Measurements from ENCODE around the gene OCLN.
"Not testable (repeated sequence)": the region's sequence is repeated elsewhere in the genome, so short reads cannot be mapped to it uniquely, and the experiment has no call there.

The OCLN gene

DNA sequence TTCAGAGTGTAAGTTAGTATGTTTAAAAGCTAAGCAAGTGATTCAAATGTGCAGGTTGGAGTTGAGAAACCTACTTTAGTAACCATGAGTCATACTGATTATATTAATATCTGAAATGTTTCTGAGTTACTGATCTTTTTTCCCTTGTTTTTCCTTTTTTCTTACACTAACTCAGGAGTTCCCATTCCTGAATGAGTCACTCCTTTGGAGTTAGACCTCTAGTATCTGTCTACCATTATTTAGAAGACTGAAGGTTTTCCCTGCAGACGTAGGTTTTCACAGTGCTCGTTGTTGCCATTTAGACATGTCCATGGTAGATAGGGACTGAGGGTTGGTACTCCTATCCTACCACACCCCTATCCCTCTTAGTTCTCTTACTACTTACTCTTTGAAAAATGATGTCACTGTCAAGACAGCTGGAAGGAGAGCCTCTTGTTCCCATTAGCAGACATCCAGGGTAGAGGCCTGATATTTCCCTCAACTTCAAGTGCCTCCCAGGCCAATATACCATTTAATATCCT lies 20.2 kb downstream of the OCLN start:
- Histone ChIP-seq H3K4me3 (ENCODE audit: low read length) (no peak overlapping the region), H3K36me3 (ENCODE audit: insufficient read depth, low read length) (peaks cover 53% of the 10 kb centered on the region), H3K27me3 (ENCODE audit: insufficient read depth, low read length) (no peaks in the 10 kb centered on the region), H3K9ac (ENCODE audit: low read depth, low read length) (no peak overlapping the region), H3K9me3 (ENCODE audit: insufficient read depth, low read depth, low read length) (peaks cover 12% of the 10 kb centered on the region), H3K4me1 (ENCODE audit: insufficient read depth, low read length) (no peaks in the 10 kb centered on the region), H3K27ac (ENCODE audit: low read depth, low read length) (no peak overlapping the region)
- WGBS: no CpG with 5 or more reads among the region's 2 CpGs

DNA sequence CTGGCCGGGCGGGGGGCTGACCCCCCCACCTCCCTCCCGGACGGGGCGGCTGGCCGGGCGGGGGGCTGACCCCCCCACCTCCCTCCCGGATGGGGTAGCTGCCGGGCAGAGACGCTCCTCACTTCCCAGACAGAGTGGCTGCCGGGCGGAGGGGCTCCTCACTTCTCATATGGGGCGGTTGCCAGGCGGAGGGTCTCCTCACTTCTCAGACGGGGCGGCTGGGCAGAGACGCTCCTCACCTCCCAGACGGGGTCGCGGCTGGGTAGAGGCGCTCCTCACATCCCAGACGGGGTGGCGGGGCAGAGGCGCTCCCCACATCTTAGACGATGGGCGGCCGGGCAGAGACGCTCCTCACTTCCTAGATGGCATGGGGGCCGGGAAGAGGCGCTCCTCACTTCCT lies 23.0 kb downstream of the OCLN start:
- H3K27me3 ChIP-seq (ENCODE audit: insufficient read depth, low read length); H3K9ac ChIP-seq (ENCODE audit: low read depth, low read length); H3K4me1 ChIP-seq (ENCODE audit: insufficient read depth, low read length); H3K27ac ChIP-seq (ENCODE audit: low read depth, low read length); H3K4me3 ChIP-seq (ENCODE audit: low read length): not testable (repeated sequence)
- Histone ChIP-seq H3K9me3 (ENCODE audit: insufficient read depth, low read depth, low read length) (peaks cover 12% of the 10 kb centered on the region), H3K36me3 (ENCODE audit: insufficient read depth, low read length) (peaks cover 47% of the 10 kb centered on the region)
- 96% methylated on average over 16 of the region's 30 CpGs for WGBS

DNA sequence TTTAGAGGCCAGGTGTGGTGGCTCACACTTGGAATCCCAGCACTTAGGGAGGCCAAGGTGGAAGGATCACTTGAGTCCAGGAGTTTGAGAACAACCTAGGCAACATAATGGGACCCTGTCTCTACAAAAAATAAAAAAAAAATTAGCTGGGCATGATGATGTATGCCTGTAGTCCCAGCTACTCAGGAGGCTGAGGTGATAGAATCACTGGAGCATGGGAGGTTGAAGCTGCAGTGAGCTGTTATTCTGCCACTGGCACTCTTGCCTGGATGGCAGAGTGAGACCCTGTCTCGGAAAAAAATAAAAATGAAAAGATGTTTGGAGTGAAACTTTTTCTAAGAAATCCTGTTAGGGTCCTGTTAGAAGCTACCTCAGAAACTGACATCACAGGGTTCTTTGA lies 24.2 kb downstream of the OCLN start:
- H3K27ac ChIP-seq (ENCODE audit: low read depth, low read length): no peak overlapping the region
- 92% methylated on average over 1 of the region's 1 CpG for WGBS
- no peak overlapping the region for H3K9ac ChIP-seq (ENCODE audit: low read depth, low read length)
- H3K4me1 ChIP-seq (ENCODE audit: insufficient read depth, low read length): no peaks in the 10 kb centered on the region
- no peak overlapping the region for H3K4me3 ChIP-seq (ENCODE audit: low read length)
- H3K9me3 ChIP-seq (ENCODE audit: insufficient read depth, low read depth, low read length): peaks cover 12% of the 10 kb centered on the region
- H3K36me3 ChIP-seq (ENCODE audit: insufficient read depth, low read length): peaks cover 55% of the 10 kb centered on the region
- no peaks in the 10 kb centered on the region for H3K27me3 ChIP-seq (ENCODE audit: insufficient read depth, low read length)

DNA sequence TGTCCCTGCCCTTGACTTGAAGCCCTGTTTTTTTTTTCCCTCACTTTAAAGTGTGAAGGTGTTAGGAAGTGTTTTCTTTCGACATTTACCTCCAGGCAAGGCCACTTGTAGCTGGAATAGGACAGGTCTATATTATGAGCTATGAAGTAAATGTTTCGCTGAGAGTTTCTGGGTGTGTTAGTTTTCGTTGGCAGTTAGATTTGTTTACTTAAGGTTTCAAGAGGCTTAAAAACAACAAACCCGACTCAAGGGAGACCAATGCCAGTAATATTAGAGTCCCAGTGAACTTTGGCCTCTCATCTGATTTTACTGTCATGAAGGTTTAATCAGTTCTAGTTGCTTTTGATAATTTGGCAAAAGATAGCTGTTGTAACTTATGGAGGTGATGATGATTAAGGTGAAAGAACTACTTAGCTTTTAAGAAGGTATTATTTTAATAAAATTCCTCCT lies 25.2 kb downstream of the OCLN start:
- Histone ChIP-seq H3K4me3 (ENCODE audit: low read length) (no peak overlapping the region), H3K36me3 (ENCODE audit: insufficient read depth, low read length) (peaks cover 57% of the 10 kb centered on the region), H3K9ac (ENCODE audit: low read depth, low read length) (no peak overlapping the region), H3K9me3 (ENCODE audit: insufficient read depth, low read depth, low read length) (peaks cover 12% of the 10 kb centered on the region), H3K27ac (ENCODE audit: low read depth, low read length) (no peak overlapping the region), H3K4me1 (ENCODE audit: insufficient read depth, low read length) (no peaks in the 10 kb centered on the region), H3K27me3 (ENCODE audit: insufficient read depth, low read length) (no peaks in the 10 kb centered on the region)
- whole genome bisulfite sequencing: 93% methylated on average over 4 of the region's 4 CpGs

DNA sequence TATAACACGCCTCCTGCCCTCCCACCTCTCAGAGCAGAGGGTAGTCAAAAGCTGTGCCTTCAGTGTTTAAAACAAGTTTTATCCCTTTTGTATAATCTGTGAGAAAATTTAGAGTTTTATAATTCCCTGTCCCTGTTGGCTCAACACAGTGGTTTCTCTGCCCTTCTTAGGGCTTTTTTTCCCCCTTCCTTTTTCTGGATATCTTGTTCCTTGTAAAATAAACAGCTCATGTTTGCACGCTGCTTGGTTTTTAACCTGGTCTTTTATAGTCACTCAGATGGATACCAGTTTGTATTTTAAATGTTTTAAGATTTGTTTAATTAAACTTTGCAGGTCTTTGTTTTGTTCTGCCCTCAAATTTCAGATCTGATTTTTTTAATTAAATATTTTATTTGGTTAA lies 26.7 kb downstream of the OCLN start:
- no peaks in the 10 kb centered on the region for H3K27me3 ChIP-seq (ENCODE audit: insufficient read depth, low read length)
- H3K9ac ChIP-seq (ENCODE audit: low read depth, low read length): no peak overlapping the region
- H3K9me3 ChIP-seq (ENCODE audit: insufficient read depth, low read depth, low read length): peaks cover 1% of the 10 kb centered on the region
- H3K4me3 ChIP-seq (ENCODE audit: low read length): no peak overlapping the region
- WGBS: 78% methylated on average over 2 of the region's 2 CpGs
- peaks cover 46% of the 10 kb centered on the region for H3K36me3 ChIP-seq (ENCODE audit: insufficient read depth, low read length)
- H3K4me1 ChIP-seq (ENCODE audit: insufficient read depth, low read length): no peaks in the 10 kb centered on the region
- H3K27ac ChIP-seq (ENCODE audit: low read depth, low read length): no peak overlapping the region

DNA sequence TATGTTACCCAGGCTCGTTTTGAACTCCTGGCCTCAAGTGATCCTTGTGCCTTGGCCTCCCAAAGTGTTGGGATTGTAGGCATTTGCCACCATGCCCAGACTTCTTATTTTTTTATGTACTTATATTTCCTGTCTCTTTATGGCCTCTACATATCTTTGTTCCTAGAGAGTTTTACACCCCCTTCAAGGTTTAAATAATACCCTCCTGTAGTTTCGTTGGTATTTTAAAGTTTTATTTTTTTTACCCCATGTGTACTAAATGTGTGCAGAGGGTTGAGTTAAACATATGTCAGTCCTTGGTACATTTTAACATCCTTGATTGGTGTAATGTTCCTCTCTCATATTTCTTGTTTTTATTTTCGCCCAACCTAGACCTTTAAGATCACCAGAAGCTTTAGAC lies 29.4 kb downstream of the OCLN start:
- H3K27me3 ChIP-seq (ENCODE audit: insufficient read depth, low read length): no peaks in the 10 kb centered on the region
- H3K36me3 ChIP-seq (ENCODE audit: insufficient read depth, low read length): peaks cover 50% of the 10 kb centered on the region
- 94% methylated on average over 2 of the region's 3 CpGs for WGBS
- no peak overlapping the region for H3K27ac ChIP-seq (ENCODE audit: low read depth, low read length)
- H3K9ac ChIP-seq (ENCODE audit: low read depth, low read length): no peak overlapping the region
- no peaks in the 10 kb centered on the region for H3K9me3 ChIP-seq (ENCODE audit: insufficient read depth, low read depth, low read length)
- H3K4me3 ChIP-seq (ENCODE audit: low read length): no peak overlapping the region
- no peaks in the 10 kb centered on the region for H3K4me1 ChIP-seq (ENCODE audit: insufficient read depth, low read length)

DNA sequence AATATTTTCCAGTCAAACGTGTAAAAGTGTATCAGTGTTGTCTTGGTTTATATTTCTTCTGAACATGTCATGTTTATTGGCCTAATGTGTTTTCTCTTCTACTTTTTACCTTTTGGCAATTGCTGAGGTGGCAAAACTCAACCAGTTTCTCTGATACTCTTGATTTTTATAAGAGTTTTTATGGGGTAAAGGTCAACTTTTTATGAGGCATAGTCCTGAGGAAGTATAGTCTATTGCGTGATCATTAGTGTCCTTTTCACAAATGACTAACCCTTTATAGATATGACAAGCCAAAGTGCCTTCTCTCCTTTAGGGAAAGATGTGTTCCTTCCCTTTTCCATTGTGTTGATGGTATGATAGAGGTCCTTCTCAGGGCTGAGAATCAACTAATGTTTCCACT lies 32.9 kb downstream of the OCLN start:
- no peak overlapping the region for H3K27ac ChIP-seq (ENCODE audit: low read depth, low read length)
- no peak overlapping the region for H3K9ac ChIP-seq (ENCODE audit: low read depth, low read length)
- H3K9me3 ChIP-seq (ENCODE audit: insufficient read depth, low read depth, low read length): no peaks in the 10 kb centered on the region
- H3K4me1 ChIP-seq (ENCODE audit: insufficient read depth, low read length): peaks cover 15% of the 10 kb centered on the region; the same call in 1 of the 2 replicates
- no peaks in the 10 kb centered on the region for H3K27me3 ChIP-seq (ENCODE audit: insufficient read depth, low read length)
- H3K36me3 ChIP-seq (ENCODE audit: insufficient read depth, low read length): peaks cover 30% of the 10 kb centered on the region; the same call in 1 of the 2 replicates
- WGBS: 40% methylated on average over 1 of the region's 2 CpGs
- no peak overlapping the region for H3K4me3 ChIP-seq (ENCODE audit: low read length)

DNA sequence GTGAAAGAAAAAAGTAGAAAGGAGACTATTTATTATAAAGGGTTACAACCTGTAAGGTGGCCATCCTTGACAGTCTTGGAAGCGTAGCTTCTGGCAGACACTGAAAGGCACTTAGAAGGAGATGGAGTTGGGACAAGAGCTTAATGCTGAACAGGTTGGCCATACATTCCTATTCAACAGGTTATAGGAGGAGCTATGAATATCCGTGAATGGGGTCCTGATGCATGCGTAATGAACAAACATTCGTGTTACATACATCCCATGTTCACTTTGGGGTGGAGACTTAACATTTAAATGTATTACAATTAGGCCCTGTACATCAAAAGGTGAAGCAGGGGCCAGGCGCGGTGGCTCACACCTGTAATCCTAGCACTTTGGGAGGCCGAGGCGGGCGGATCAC lies 34.1 kb downstream of the OCLN start:
- Histone ChIP-seq H3K4me1 (ENCODE audit: insufficient read depth, low read length) (peaks cover 19% of the 10 kb centered on the region), H3K36me3 (ENCODE audit: insufficient read depth, low read length) (peaks cover 20% of the 10 kb centered on the region; the same call in 1 of the 2 replicates), H3K4me3 (ENCODE audit: low read length) (no peak overlapping the region), H3K27me3 (ENCODE audit: insufficient read depth, low read length) (no peaks in the 10 kb centered on the region), H3K9me3 (ENCODE audit: insufficient read depth, low read depth, low read length) (no peaks in the 10 kb centered on the region), H3K27ac (ENCODE audit: low read depth, low read length) (no peak overlapping the region), H3K9ac (ENCODE audit: low read depth, low read length) (no peak overlapping the region)
- 97% methylated on average over 9 of the region's 9 CpGs for WGBS

DNA sequence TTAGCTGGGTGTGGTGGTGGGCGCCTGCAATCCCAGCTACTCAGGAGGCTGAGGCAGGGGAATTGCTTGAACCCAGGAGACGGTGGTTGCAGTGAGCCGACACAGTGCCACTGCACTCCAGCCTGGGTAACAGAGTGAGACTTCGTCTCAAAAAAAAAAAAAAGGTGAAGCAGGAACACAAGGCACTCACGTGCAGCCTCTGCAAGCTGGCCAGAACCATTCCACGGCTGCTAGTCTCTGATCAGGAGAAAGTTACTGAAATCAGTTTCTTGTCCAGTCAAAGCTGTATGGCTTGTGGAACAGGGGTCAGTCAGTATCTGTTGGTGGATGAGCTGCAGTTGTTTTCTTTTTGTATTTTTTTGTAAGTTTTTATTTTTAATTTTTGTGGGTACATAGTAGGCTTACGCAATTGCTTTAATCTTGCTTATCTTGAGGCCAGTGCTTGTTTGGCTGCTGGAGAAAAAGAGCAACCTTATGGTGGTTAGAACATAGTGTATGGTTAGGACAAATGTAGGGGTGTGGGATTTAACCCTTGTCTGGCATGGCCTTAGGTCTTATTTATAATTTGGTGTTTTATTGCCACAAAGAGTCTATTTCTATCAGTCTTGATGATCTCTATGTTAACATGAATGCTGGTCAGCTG lies 34.7 kb downstream of the OCLN start:
- WGBS: 94% methylated on average over 7 of the region's 7 CpGs
- peaks cover 19% of the 10 kb centered on the region for H3K4me1 ChIP-seq (ENCODE audit: insufficient read depth, low read length)
- H3K4me3 ChIP-seq (ENCODE audit: low read length): no peak overlapping the region
- no peak overlapping the region for H3K27ac ChIP-seq (ENCODE audit: low read depth, low read length)
- no peaks in the 10 kb centered on the region for H3K27me3 ChIP-seq (ENCODE audit: insufficient read depth, low read length)
- peaks cover 17% of the 10 kb centered on the region; the same call in 1 of the 2 replicates for H3K36me3 ChIP-seq (ENCODE audit: insufficient read depth, low read length)
- no peaks in the 10 kb centered on the region for H3K9me3 ChIP-seq (ENCODE audit: insufficient read depth, low read depth, low read length)
- no peak overlapping the region for H3K9ac ChIP-seq (ENCODE audit: low read depth, low read length)

DNA sequence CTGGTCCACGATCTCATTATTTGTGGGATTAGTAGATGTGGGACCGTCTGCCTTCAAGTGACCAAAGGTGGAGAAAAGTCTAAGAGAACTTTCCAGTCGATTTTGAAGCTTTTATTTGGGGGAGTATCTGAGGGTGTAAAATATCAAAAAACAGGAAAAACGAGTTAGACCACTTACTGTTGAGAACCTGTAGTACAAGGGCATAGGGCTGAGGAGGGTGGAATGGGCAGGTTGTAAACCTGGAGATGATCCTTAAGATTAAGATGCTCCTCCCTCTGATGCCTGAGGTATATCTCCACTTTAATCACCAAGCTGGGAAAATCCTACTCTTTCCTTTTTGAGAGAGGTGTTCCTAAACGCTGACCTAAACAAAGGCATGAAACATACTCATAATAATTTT lies 35.4 kb downstream of the OCLN start:
- 0 out of 2 replicates have a peak overlapping the region, but pooled peaks have one; percentile 11 for H3K4me3 ChIP-seq (ENCODE audit: low read length)
- peaks cover 19% of the 10 kb centered on the region for H3K4me1 ChIP-seq (ENCODE audit: insufficient read depth, low read length)
- H3K9ac ChIP-seq (ENCODE audit: low read depth, low read length): no peak overlapping the region
- peaks cover 10% of the 10 kb centered on the region; the same call in 1 of the 2 replicates for H3K36me3 ChIP-seq (ENCODE audit: insufficient read depth, low read length)
- 92% methylated on average over 5 of the region's 5 CpGs for WGBS
- no peak overlapping the region for H3K27ac ChIP-seq (ENCODE audit: low read depth, low read length)
- H3K9me3 ChIP-seq (ENCODE audit: insufficient read depth, low read depth, low read length): no peaks in the 10 kb centered on the region
- H3K27me3 ChIP-seq (ENCODE audit: insufficient read depth, low read length): no peaks in the 10 kb centered on the region

DNA sequence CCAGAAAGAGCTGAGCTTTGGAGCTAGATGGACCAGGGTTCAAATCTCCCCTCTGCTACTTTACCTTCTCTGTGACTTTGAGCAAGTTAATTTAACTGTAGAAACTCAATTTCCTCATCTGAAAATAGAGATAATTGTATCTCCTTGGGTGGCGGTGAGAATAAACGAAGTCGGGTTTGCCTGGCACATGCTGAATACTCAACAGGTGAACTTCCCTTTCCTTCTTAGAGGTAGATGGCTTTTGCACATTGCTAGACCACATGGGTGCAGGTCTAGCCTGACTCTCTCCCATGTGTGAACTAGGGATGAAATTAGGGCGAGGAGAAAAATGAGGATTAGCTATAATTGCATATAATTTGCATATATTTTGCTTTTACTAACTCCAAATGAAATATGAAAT lies 36.0 kb downstream of the OCLN start:
- H3K4me3 ChIP-seq (ENCODE audit: low read length): no peak overlapping the region
- H3K27me3 ChIP-seq (ENCODE audit: insufficient read depth, low read length): no peaks in the 10 kb centered on the region
- WGBS: 92% methylated on average over 3 of the region's 4 CpGs
- peaks cover 9% of the 10 kb centered on the region; the same call in 1 of the 2 replicates for H3K36me3 ChIP-seq (ENCODE audit: insufficient read depth, low read length)
- H3K27ac ChIP-seq (ENCODE audit: low read depth, low read length): no peak overlapping the region
- H3K4me1 ChIP-seq (ENCODE audit: insufficient read depth, low read length): peaks cover 19% of the 10 kb centered on the region
- no peaks in the 10 kb centered on the region for H3K9me3 ChIP-seq (ENCODE audit: insufficient read depth, low read depth, low read length)
- H3K9ac ChIP-seq (ENCODE audit: low read depth, low read length): no peak overlapping the region

Measured in HUES64 (cell line).